ACC112 (cell line): Measurements from ENCODE around the gene MTOR.

Experiments used
- H2AFZ ChIP-seq: fragments of 200-600 bp; sonication (generic); one replicate; pipeline ENCODE4 v1.6.0; 2017; ENCODE audit warnings: antibody characterized with exemption, low read length; ENCODE audit not compliant: unreplicated experiment
- H3K27ac ChIP-seq: fragments of 200-600 bp; sonication (generic); 2 replicates; pipeline ENCODE4 v1.5.1; 2014; ENCODE audit warnings: low read depth, mild to moderate bottlenecking, antibody characterized with exemption, low read length, moderate library complexity
- H3K27me3 ChIP-seq: fragments of 200-600 bp; sonication (generic); 2 replicates; pipeline ENCODE4 v1.6.1; 2014; ENCODE audit warnings: mild to moderate bottlenecking, antibody characterized with exemption, low read length, moderate library complexity, mixed read lengths; ENCODE audit not compliant: insufficient read depth
- H3K36me3 ChIP-seq: fragments of 200-600 bp; sonication (generic); 2 replicates; pipeline ENCODE4 v1.6.1; 2016; ENCODE audit warnings: mild to moderate bottlenecking, antibody characterized with exemption, low read length, moderate library complexity, mixed read lengths; ENCODE audit not compliant: insufficient read depth
- H3K4me1 ChIP-seq: fragments of 200-600 bp; sonication (generic); one replicate; pipeline ENCODE4 v1.6.1; 2016; ENCODE audit warnings: low read length, mixed read lengths; ENCODE audit not compliant: insufficient read depth, unreplicated experiment, control insufficient read depth
- H3K4me3 ChIP-seq: fragments of 200-600 bp; sonication (generic); 2 replicates; pipeline ENCODE4 v1.5.1; 2014; ENCODE audit warnings: mild to moderate bottlenecking, low read depth, low read length
- H3K79me2 ChIP-seq: fragments of 200-600 bp; sonication (generic); one replicate; pipeline ENCODE4 v1.6.0; 2016; ENCODE audit warnings: low read length; ENCODE audit not compliant: control insufficient read depth, unreplicated experiment, insufficient read depth

Gene MTOR

GRCh38 chr1:11216074-11216473, 46.3 kb downstream of the MTOR start:
- H3K79me2 ChIP-seq, result no peaks in the 10 kb centered on the region
- H2AFZ ChIP-seq, result no peak overlapping the region
- H3K36me3 ChIP-seq, result peaks cover 15% of the 10 kb centered on the region
- no peak overlapping the region for H3K27ac ChIP-seq
- no peak overlapping the region for H3K4me3 ChIP-seq
- no peaks in the 10 kb centered on the region for H3K4me1 ChIP-seq
- H3K27me3 ChIP-seq, result no peaks in the 10 kb centered on the region

- Histone ChIP-seq H3K27ac (no peak overlapping the region), H3K36me3 (peaks cover 17% of the 10 kb centered on the region), H3K27me3 (no peaks in the 10 kb centered on the region)
Observed at GRCh38 chr1:11215381-11216005, 46.9 kb downstream of the MTOR start.

GRCh38 chr1:11214698-11215380, 47.5 kb downstream of the MTOR start:
- no peak overlapping the region for H2AFZ ChIP-seq
- H3K4me1 ChIP-seq, result no peaks in the 10 kb centered on the region
- no peak overlapping the region for H3K27ac ChIP-seq
- no peaks in the 10 kb centered on the region for H3K27me3 ChIP-seq
- H3K79me2 ChIP-seq, result no peaks in the 10 kb centered on the region
- no peak overlapping the region for H3K4me3 ChIP-seq
- peaks cover 18% of the 10 kb centered on the region for H3K36me3 ChIP-seq

More at GRCh38 chr1:11215381-11216005, 46.9 kb downstream of the MTOR start:
- Histone ChIP-seq H2AFZ (no peak overlapping the region), H3K4me3 (no peak overlapping the region), H3K4me1 (no peaks in the 10 kb centered on the region), H3K79me2 (no peaks in the 10 kb centered on the region)

GRCh38 chr1:11211925-11212587, 50.3 kb downstream of the MTOR start:
- Histone ChIP-seq H3K4me3 (no peak overlapping the region), H3K79me2 (no peaks in the 10 kb centered on the region), H3K36me3 (peaks cover 25% of the 10 kb centered on the region), H3K27me3 (no peaks in the 10 kb centered on the region), H3K27ac (no peak overlapping the region), H2AFZ (no peak overlapping the region), H3K4me1 (no peaks in the 10 kb centered on the region)

DNA sequence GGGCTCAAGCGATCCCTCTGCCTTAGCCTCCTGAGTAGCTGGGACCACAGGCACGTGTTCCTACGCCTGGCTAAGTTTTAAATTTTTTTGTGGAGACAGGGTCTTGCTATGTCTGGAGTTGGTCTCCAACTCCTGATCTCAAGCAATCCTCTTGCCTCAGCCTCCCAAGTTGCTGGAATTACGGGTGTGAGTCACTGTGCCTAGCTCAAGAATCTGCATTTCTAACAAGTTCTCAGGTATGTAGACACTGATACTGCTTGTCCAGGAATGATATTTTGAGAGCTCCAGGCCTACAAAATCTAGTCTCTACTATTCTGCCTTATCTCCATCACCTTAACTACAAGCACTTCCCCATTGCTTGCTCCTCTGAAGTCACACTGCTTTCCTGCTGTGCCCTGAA, 50.9 kb downstream of the MTOR start:
- Histone ChIP-seq H3K4me3 (no peak overlapping the region), H3K79me2 (no peaks in the 10 kb centered on the region), H3K36me3 (peaks cover 23% of the 10 kb centered on the region), H3K27ac (no peak overlapping the region), H3K4me1 (no peaks in the 10 kb centered on the region), H2AFZ (no peak overlapping the region), H3K27me3 (no peaks in the 10 kb centered on the region)

- Histone ChIP-seq H3K4me1 (no peaks in the 10 kb centered on the region), H3K79me2 (no peaks in the 10 kb centered on the region), H3K27ac (no peak overlapping the region), H2AFZ (no peak overlapping the region), H3K27me3 (no peaks in the 10 kb centered on the region), H3K4me3 (no peak overlapping the region), H3K36me3 (peaks cover 19% of the 10 kb centered on the region)
Observed at GRCh38 chr1:11207898-11208611, 54.3 kb downstream of the MTOR start.

DNA sequence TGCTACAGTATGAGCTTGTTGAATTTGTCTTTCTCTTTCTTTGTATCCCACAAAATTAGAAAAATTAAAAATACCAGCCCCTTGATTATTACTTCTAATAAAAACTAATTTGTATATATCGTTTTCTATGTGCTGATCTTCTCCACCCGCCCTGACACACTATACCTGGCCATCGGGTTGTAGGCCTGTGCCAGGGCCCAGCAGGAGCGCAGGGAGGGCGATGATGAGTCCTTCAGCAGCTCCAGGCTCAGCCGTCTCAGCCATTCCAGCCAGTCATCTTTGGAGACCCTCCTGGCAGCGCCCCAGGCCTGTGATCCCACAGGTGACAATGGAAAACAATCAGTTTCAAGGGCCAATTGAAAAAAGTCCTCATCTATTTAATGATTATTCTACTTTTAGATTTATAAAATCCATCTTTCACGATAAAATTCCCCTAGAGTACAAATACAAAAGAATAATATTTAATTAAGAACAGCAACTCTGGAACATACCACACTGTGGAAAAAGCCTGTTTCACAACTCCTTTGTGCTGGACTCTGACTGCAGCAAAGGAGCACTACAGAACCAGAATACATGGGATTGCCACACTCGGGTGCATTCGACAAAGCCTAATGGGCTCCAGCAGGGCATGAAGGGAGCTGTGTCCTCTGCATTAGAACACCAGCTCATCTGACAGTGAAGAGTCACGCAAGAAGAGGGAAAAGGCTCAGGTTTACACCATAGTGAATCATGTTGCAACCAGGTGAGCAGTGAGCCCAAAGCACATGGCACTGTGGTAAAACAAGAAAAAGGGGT, 57.8 kb downstream of the MTOR start:
- Histone ChIP-seq H3K27me3 (no peaks in the 10 kb centered on the region), H3K4me3 (no peak overlapping the region), H3K36me3 (peaks cover 12% of the 10 kb centered on the region), H3K79me2 (no peaks in the 10 kb centered on the region), H2AFZ (no peak overlapping the region), H3K27ac (no peak overlapping the region), H3K4me1 (no peaks in the 10 kb centered on the region)

- Histone ChIP-seq H3K36me3 (peaks cover 17% of the 10 kb centered on the region; the same call in 1 of the 2 replicates), H3K27me3 (no peaks in the 10 kb centered on the region)
Observed at GRCh38 chr1:11198851-11199594, 63.3 kb downstream of the MTOR start.

GRCh38 chr1:11198257-11198656, 64.1 kb downstream of the MTOR start:
- Histone ChIP-seq H3K4me3 (no peak overlapping the region), H3K36me3 (peaks cover 18% of the 10 kb centered on the region; the same call in 1 of the 2 replicates), H3K4me1 (no peaks in the 10 kb centered on the region), H3K79me2 (no peaks in the 10 kb centered on the region), H3K27ac (no peak overlapping the region), H2AFZ (no peak overlapping the region), H3K27me3 (no peaks in the 10 kb centered on the region)

More at GRCh38 chr1:11198851-11199594, 63.3 kb downstream of the MTOR start:
- no peaks in the 10 kb centered on the region for H3K4me1 ChIP-seq
- no peak overlapping the region for H3K4me3 ChIP-seq
- no peak overlapping the region for H3K27ac ChIP-seq
- no peak overlapping the region for H2AFZ ChIP-seq
- H3K79me2 ChIP-seq, result no peaks in the 10 kb centered on the region
